NCI-H2171 (cell line): ENCODE data around the gene RPS17.
"Not testable (repeated sequence)": the region's sequence is repeated elsewhere in the genome, so short reads cannot be mapped to it uniquely, and the experiment has no call there.

Source experiments
- DNase-seq: peaks from one replicate; lab custom pipeline; 2025; lab: John Stamatoyannopoulos, UW

The RPS17 gene

DNA sequence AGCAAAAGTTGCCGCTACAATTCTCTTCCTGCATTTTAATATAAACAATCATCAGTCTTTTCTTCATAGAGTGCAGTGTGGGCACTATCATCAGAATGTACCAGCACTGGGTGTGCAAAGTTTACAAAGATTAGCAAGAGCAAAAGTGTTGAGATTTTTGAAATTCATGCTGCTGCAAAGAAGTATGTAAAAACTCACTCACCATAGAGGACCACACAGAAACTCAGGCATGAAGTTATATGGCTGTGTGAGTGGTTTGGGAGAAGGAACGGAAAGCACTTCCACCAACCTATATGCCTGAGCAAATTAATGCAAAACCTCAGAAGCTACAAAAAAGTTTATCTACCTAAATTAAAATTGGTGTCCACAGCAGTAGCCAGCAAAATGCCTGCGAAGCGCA lies 32.6 kb downstream of the RPS17 start:
- DNase-seq: not testable (repeated sequence)

DNA sequence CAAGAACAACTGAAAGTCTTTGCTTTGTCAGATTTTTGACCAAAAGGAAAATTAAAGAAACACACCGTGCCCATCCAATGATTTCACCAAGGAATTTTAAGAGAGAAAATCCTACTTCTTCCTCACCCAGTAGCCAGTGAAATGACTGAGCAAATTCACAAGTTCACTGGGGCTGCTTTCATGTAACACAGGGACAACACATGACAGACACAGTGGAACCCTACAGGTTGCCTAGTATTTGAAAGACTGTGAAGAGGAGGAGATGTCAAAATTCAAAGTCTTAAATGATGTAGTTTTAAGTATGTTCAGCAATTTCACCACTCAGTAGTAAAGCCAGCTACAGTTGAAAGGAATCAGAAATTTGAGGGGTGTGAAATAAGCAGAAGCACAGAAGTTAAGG lies 33.2 kb downstream of the RPS17 start:
- not testable (repeated sequence) for DNase-seq

DNA sequence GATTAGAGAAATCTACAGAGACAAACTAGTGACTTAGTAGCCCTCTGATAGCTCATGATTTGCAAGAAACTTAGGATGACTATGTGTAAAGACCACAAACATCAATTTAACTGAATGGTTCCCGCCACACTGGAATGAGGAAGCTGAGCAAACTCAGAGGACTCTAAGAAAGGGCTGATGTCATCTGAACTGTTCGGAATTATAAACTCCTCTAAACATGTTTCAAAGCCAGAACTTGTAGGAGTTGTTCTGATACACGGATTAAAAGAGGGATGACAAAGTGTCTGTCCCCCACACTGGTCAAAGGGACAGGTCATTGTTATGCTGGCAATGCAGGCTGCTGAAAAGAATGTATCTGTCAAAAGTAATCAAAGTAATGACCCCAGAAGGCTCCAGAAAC lies 34.4 kb downstream of the RPS17 start:
- not testable (repeated sequence) for DNase-seq

DNA sequence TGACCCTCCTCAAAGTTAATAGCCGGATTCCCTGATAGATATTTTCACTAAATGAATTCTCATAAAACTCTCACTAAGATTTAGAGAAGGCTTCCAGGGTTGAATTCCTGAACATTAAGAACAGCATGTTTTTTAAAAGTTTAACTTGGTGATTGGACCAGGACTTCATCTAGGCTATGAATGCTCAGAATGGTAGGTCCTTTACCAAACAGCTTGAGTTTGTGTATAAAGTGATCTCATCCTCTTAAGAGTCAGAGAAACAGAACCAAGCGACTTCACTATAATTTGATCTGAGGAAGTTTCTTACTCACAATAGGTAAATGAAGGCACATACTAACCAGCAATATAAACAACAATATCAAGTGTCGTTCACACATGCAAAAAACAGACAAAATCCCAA lies 36.2 kb downstream of the RPS17 start:
- not testable (repeated sequence) for DNase-seq

DNA sequence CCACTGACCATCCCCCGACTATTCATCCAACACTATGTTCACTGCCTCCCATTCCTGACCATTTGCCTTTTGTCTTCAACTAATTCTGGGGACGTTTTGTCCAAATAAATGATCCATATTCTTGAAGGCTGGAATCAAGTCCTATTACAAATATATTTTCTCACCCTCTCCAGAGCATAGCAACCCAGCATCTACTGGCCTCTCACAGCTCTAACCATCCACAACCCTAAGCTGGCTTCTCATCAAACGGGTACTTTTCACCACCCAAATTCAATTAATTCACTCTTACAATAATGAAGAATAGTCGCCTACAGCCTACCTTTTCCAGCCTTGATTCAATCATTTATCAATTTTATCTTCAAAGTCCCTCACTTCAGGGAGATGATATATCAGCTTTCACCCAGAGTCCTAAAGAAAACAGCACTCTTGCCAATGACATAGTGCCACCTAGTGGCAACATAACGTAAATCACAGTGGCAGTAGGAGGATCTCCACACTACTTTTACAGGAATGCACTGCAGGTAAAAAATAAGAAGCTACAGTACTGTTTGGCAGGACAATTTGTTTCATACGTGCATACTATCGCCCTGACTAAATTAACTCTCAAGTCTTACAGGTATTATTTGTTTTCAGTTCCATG lies 37.4 kb downstream of the RPS17 start:
- DNase-seq: not testable (repeated sequence)

DNA sequence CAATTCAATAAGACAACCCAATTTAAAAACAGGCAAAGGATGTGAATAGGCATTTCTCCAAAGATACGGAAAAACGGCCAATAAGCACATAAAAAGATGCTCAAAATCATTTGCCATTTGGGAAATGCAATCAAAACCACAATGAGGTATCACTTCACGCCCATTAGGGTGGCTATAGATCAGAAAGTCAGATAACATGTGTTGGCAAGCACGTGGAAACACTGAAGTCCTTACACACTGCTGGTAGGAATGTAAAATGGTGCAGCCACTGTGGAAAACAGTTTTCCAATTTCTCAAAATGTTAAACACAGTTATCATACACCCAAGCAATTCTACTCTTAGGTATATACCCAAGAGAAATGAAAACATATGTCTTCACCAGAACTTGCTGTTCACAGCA lies 39.5 kb downstream of the RPS17 start:
- DNase-seq: not testable (repeated sequence)

DNA sequence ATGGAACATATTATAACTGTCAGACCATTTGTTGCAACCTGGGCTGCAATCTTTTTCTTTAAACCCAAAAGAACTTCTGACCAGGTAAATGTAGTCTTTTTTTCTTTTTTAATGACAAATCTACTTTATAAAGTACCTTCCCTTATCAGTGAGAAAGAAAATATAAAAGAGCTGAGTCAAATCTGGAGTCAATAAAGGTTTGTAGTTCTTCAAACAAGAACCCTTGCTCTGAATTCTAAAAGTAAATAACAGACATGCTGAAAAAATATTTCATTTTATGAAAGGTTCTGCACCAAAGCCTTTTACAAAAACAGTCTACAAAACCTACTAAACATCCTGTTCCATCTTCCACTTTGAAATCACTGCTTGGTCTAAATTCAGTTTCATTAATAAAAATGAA lies 42.3 kb downstream of the RPS17 start:
- not testable (repeated sequence) for DNase-seq

DNA sequence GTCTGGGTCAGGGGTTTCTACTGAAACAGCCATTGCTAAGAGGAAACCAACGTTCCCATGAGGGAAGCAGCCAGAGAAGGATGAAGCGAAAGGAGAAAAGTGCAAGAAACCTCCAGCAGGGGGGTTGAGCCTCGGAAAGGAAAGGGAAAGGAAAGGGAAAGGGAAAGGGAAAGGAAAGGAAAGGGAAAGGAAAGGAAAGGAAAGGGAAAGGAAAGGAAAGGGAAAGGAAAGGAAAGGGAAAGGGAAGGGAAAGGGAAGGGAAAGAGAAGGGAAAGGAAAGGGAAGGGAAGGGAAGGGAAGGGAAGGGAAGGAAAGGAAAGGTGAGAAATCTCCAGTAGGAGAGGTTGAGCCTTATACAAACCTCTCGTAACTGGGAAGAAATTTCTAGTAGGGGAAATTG lies 52.0 kb downstream of the RPS17 start:
- DNase-seq: not testable (repeated sequence)

DNA sequence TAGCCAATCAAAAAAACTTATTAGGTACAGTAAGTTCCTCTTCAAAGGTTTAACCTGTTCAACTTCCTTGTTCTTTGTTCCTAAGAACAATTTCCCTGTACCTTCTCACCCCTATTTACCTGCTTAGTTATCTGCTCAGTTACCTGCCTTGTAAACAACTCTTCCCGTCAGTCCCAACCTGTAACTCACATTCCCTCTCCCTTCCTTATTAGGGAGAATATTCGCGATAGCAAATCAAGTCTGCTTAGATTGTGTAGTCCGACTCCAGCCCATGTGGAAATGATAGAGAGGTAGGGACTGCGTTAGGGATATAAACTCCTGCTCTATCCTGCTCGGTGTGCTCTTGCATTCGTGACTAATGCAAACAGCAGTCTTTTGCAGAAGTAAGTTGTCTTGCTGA lies 53.2 kb downstream of the RPS17 start:
- DNase-seq: not testable (repeated sequence)
